ENCODE data around the gene TMEM182. TPM values are rescaled to one million over a fixed set of nuclear protein-coding genes. Genes with fewer than 3 reads are reported as not detected.
A peak's percentile ranks its signal among the peaks of the same experiment; 100 is the strongest.

Gene TMEM182
- total RNA-seq, 2 donors from 2014 or later, result 4.2 to 5.6 TPM

GRCh38 chr2:102803041-102803896 is 41.4 kb downstream of the TMEM182 start:
- Mint-ChIP-seq H3K27ac (no peak overlapping the region), H3K36me3 (ENCODE audit: low read depth) (peaks cover 56% of the 10 kb centered on the region), H3K27me3 (ENCODE audit: insufficient read depth) (no peaks in the 10 kb centered on the region), H3K4me1 (no peaks in the 10 kb centered on the region), H3K4me3 (no peak overlapping the region), H3K9me3 (peaks cover 53% of the 10 kb centered on the region)
- no peak for TF ChIP-seq CTCF (conservative IDR thresholded peaks at IDR 0.05)
- peaks cover 51% of the 10 kb centered on the region for H3K9me3 ChIP-seq (ENCODE audit: control insufficient read depth, low read length)
- peaks cover 18% of the 10 kb centered on the region for H3K36me3 ChIP-seq (ENCODE audit: control insufficient read depth, insufficient read depth, low read length)
- WGBS, 2 experiments (ENCODE audit: insufficient coverage in 1 of 2, insufficient read length in 1 of 2), result 94 to 98% methylated on average over 8 to 13 of the region's 13 CpGs
- peak overlapping the region; percentile 50 for H3K4me3 ChIP-seq (ENCODE audit: low read length)
- DNase-seq, result no peak
- no peak overlapping the region for H3K27ac ChIP-seq (ENCODE audit: low read depth, low read length)
- H3K9ac ChIP-seq (ENCODE audit: extremely low read depth, low read length, poor library complexity, severe bottlenecking), result no peak overlapping the region
- no peaks in the 10 kb centered on the region for H3K27me3 ChIP-seq (ENCODE audit: control insufficient read depth, insufficient read depth, low read length, poor library complexity, severe bottlenecking)
- no peaks in the 10 kb centered on the region for H3K4me1 ChIP-seq (ENCODE audit: control insufficient read depth, insufficient read depth, low read length)

GRCh38 chr2:102803897-102804217 is 42.0 kb downstream of the TMEM182 start:
- H3K9me3 ChIP-seq (ENCODE audit: control insufficient read depth, low read length), result peaks cover 51% of the 10 kb centered on the region
- Mint-ChIP-seq H3K4me1 (no peaks in the 10 kb centered on the region), H3K4me3 (no peak overlapping the region), H3K27me3 (ENCODE audit: insufficient read depth) (no peaks in the 10 kb centered on the region), H3K36me3 (ENCODE audit: low read depth) (peaks cover 54% of the 10 kb centered on the region), H3K9me3 (peaks cover 53% of the 10 kb centered on the region), H3K27ac (no peak overlapping the region)
- peaks cover 16% of the 10 kb centered on the region for H3K36me3 ChIP-seq (ENCODE audit: control insufficient read depth, insufficient read depth, low read length)
- DNase-seq, result no peak
- no peaks in the 10 kb centered on the region for H3K4me1 ChIP-seq (ENCODE audit: control insufficient read depth, insufficient read depth, low read length)
- no peak overlapping the region for H3K4me3 ChIP-seq (ENCODE audit: low read length)
- 79 to 97% methylated on average over 4 to 5 of the region's 5 CpGs for WGBS, 2 experiments (ENCODE audit: insufficient coverage in 1 of 2, insufficient read length in 1 of 2)
- no peak overlapping the region for H3K9ac ChIP-seq (ENCODE audit: extremely low read depth, low read length, poor library complexity, severe bottlenecking)
- TF ChIP-seq CTCF (conservative IDR thresholded peaks at IDR 0.05), result no peak
- H3K27me3 ChIP-seq (ENCODE audit: control insufficient read depth, insufficient read depth, low read length, poor library complexity, severe bottlenecking), result no peaks in the 10 kb centered on the region
- no peak overlapping the region for H3K27ac ChIP-seq (ENCODE audit: low read depth, low read length)

- Histone ChIP-seq H3K4me3 (ENCODE audit: low read length) (no peak overlapping the region), H3K4me1 (ENCODE audit: control insufficient read depth, insufficient read depth, low read length) (no peaks in the 10 kb centered on the region), H3K9me3 (ENCODE audit: control insufficient read depth, low read length) (peaks cover 26% of the 10 kb centered on the region), H3K9ac (ENCODE audit: extremely low read depth, low read length, poor library complexity, severe bottlenecking) (no peak overlapping the region), H3K36me3 (ENCODE audit: control insufficient read depth, insufficient read depth, low read length) (peaks cover 5% of the 10 kb centered on the region), H3K27ac (ENCODE audit: low read depth, low read length) (no peak overlapping the region), H3K27me3 (ENCODE audit: control insufficient read depth, insufficient read depth, low read length, poor library complexity, severe bottlenecking) (no peaks in the 10 kb centered on the region)
- peaks cover 30% of the 10 kb centered on the region for H3K36me3 Mint-ChIP-seq (ENCODE audit: low read depth)
- 56 to 72% methylated on average over 4 to 8 of the region's 9 CpGs for WGBS, 2 experiments (ENCODE audit: insufficient coverage in 1 of 2, insufficient read length in 1 of 2)
- H3K4me3 Mint-ChIP-seq, result no peak overlapping the region
- DNase-seq, result peak; percentile 92
- TF ChIP-seq CTCF (conservative IDR thresholded peaks at IDR 0.05), result peak; percentile 88
- H3K4me1 Mint-ChIP-seq, result no peaks in the 10 kb centered on the region
- H3K27ac Mint-ChIP-seq, result no peak overlapping the region
- H3K27me3 Mint-ChIP-seq (ENCODE audit: insufficient read depth), result no peaks in the 10 kb centered on the region
- peaks cover 29% of the 10 kb centered on the region for H3K9me3 Mint-ChIP-seq
Observed at GRCh38 chr2:102806250-102806837, 44.5 kb downstream of the TMEM182 start.
